ENCODE results near the gene MFAP5.

The MFAP5 gene, protein sequence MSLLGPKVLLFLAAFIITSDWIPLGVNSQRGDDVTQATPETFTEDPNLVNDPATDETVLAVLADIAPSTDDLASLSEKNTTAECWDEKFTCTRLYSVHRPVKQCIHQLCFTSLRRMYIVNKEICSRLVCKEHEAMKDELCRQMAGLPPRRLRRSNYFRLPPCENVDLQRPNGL

DNA sequence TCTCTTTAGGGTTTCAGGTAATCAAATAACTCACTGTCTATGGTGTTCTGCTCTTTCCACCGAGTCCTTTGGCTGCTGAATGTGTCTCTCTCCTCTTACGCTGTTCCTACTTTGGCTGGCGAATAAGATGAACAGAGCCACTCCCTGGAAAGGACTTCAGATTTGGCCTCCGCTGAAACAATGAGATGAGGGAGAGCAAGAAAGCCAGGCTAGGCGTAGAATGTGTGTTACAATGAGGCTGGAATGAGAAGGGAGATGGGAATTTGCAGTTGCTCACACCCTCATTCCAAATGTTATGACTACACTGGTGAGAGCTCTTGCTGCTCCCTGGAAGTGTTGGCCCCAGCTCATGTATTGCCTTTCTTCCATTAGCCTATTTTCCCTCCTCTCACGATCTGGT lies at the start of gene MFAP5:
TSS of gene MFAP5 (minus strand) at position 234 of the 400 bp plus-strand sequence. CDS start 722 bp downstream, outside the sequence.
- no peak for DNase-seq

- no peak for DNase-seq
These were observed 46.7 kb upstream of the MFAP5 start for GRCh38 chr12:8709124-8709830.

GRCh38 chr12:8702159-8702558 lies 39.5 kb upstream of the MFAP5 start:
- no peak for DNase-seq

- no peak for DNase-seq
These were observed 38.5 kb upstream of the MFAP5 start for GRCh38 chr12:8701046-8701660.

DNA sequence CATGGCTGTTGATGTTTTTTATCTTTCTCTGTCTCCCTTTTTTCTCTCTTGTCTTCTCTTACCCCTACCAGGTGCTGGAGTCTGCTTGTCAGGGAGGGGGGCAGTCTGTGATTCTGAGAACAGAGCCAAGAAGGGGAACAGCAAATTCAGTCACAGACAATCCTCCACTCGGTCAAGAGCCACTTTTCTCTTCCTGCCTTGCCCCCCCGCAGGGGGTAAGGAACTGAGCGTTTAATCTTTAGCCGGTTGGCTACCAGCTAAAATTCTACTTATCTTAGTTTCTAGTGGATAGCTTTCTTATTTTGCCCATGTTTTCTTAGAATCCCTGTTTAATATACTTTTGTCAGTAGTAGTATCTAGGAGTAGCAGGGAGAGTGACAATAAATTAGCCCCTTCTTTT lies 37.1 kb upstream of the MFAP5 start:
- DNase-seq: no peak

GRCh38 chr12:8698879-8699278 lies 36.3 kb upstream of the MFAP5 start:
- DNase-seq: no peak

DNA sequence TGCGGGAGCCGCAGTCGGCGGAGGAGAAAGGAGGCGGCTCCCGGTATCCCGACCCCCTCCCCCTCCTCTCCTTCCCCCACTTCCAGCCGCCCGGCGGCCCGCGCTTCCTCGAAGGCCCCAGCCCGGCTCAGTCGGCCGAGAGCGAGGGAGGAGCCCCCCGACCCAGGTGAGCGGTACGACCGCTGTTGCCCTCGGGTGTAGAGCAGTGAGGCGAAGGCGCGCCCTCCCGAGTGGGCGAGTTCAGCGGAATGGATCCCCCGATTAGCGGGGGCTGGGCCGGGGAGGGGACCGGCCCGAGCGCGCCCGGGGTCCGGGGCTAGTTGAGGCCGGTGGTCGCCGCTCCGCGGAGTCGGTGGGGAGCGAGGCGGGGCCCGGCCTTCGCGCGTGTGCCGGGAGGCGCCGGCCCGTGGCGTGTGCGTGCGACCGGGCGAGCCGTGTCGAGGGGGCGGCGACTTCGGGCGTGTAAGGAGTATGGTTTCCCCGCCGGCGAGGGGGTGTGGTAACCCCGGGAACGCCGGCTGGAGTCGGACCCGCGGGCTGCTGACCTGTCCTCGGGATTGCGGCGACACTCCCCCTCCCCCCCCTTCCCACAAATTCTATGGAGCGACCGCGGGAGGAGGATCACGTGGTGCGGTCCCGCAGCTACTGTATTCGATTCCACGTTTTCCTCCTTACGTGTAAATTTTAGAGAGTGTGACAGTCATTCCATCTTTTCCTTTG lies 35.7 kb upstream of the MFAP5 start:
- DNase-seq: peak; percentile 62

GRCh38 chr12:8697476-8698131 lies 35.0 kb upstream of the MFAP5 start, which contains the start of gene RIMKLB:
RIMKLB (plus strand) TSS chr12:8697991; CDS start chr12:8713867, 15,876 bp downstream.
- peak; percentile 80 for DNase-seq

GRCh38 chr12:8697120-8697475 lies 34.5 kb upstream of the MFAP5 start:
- DNase-seq: no peak

DNA sequence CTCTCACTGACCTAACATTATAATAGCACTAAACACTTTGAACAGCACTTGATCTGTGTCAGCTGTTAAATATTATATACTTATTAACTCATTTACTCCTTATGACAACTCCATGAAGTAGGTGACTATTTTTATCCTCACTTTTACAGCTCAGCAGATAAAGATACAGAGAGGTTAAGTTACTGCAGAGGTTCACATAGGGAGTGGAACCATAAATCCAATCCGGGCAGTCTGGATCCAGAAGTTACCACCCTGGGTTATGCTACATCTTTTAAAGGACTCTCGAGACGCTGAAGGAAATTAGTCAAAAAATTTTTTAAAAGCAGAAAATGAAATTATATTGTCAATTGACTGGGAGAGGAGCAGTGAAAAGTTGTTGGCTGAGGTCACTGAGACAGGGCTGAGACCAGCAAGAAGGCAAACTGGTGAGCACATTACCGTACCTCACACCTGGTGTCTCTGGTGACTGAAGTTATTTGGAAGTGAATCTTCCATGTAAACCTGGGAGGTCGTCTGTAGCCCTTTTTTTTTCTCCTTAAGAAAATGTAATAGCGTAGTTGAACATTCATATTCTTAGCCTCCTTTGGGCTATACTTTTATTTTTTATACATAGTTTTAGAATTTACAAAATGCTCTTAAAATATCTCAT lies 33.9 kb upstream of the MFAP5 start:
- no peak for DNase-seq

DNA sequence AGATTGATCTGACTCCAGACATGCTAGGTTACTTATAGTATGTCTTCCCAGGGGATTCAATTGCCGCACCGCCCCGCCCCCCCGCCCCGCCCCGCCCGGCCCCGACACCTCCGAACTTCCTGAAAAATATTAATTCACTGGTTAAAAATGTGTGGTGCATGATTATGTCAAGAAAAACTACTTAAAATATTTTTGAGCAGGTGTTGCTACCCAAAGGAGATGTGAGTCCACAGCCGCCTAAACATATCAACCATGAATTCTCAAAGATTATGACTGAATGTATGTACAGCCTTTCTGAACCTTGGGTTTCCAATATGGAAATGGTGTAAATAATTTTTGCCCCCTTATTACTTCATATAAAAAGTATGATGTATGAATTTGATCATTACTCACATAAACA lies 32.5 kb upstream of the MFAP5 start:
- DNase-seq: no peak

- no peak for DNase-seq
These were observed 29.9 kb upstream of the MFAP5 start for GRCh38 chr12:8692573-8692972.

DNA sequence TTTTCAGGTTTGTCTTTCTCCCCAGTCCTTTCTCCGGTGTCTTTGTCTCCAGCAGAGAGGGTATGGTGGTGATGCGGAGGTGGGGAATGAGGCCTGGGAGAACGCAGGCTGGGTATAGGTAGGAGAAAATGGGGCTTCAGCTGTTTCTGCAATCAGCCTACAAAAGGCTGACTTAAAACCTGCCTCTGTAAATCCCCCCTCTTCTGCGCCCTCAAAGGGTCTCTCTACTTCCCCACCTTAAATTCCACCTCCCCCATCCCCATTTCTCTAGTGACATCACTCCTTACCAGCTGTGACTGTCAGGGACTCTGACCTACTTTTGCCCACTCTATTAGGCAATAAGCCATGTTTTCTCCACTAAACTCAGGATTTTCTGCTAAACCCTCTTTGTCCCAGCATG lies 27.1 kb upstream of the MFAP5 start:
- DNase-seq: no peak

- no peak for DNase-seq
These were observed 25.4 kb upstream of the MFAP5 start for GRCh38 chr12:8687846-8688601.

DNA sequence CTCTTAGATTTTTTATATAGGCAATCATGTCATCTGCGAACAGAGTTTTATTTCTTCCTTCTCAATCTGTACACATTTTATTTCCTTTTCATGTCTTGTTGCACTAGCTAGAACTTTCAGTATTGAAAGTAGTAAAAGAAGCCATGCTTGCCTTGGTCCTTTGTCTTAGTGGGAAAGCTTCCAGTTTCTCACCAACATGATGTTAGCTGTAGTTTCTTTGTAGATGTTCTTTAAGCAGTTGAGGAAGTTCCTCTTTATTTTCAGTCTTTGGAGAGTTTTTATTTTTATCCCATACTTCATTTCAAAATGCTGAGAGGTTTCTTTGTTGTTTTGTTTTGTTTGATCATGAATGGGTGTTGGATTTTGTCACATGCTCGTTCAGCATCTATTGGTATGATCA lies 22.4 kb upstream of the MFAP5 start:
- no peak for DNase-seq

DNA sequence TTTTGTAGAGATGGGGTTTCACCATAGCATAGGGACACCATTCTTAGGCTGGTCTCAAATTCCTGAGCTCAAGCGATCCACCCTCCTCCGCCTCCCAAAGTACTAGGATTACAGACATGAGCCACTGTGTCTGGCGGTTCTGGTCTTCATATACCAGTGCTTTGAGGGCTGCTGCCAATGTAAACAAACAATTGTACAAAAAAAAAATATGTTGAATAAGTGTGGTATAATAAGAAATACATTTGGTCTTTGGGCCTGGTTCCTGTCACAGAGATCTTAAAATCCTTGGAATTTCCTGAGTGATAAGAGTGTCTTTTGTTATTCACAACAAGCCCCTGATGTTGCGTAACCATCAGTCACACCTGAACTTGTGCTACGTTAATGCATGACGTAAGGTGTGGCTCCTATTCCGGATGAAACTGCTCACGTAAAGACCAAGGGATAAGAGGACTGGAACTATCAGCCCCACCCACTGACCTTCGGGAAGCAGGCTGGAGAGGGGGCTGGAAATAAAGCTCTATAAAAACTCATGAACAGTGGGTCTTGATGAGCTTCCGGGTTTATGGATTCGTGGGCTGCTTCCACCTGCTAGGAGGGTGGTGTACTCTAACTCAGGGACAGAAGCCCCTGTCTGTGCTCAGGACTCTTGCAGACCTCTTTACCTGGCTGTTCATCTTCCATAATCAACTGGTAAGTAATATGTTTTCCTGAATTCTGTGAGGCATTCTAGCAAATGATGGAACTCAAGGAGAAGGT lies 18.7 kb upstream of the MFAP5 start:
- no peak for DNase-seq

- no peak for DNase-seq
These were observed 17.9 kb upstream of the MFAP5 start for GRCh38 chr12:8680533-8680932.

GRCh38 chr12:8678661-8679111 lies 16.1 kb upstream of the MFAP5 start:
- no peak for DNase-seq

DNA sequence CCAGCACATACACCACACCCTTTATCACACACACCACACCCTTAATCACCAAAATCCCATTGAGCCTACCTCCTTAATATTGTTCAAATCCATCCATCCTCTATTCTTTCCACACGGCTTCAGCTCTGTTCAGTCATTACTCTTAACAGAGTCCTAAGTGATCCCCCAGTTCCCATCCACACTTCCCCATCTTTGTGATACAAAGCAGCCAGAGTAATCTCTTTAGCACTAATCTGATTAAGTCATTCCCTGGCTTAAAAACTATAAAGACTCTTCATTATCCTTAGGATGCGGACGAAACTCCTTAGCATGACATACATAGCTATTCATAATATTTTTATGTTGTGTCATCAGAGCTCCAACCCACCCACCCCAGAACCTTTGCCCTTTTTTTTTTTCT lies 14.7 kb upstream of the MFAP5 start:
- no peak for DNase-seq

GRCh38 chr12:8676651-8677050 lies 14.0 kb upstream of the MFAP5 start:
- no peak for DNase-seq

DNA sequence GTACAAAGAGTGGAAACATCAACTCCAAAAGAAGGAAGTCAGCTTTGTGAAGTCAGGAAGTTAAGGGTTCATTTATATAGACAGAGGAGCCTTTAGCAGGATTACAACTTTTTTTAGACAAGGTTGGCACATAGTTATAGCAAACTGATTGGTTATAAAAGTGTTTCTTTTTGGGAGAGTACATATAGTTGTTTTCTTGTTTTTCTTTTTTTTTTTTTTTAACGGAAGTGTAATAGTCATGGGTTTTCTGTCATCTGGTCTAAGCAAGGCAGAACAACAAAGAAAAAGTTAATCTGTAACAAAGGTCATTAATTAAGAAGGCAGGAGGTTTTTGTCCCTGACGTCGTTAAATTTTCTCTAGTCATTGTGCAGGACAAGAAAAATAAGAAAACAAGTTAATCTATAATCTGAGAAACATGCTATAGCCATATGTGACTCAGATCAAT lies 13.0 kb upstream of the MFAP5 start:
- no peak for DNase-seq
